ENCODE measurements around the gene RFWD3. TPM values are rescaled to one million over a fixed set of nuclear protein-coding genes. Genes with fewer than 3 reads are reported as not detected.
A peak's percentile ranks its signal among the peaks of the same experiment; 100 is the strongest.

The RFWD3 gene
- total and polyA plus RNA-seq, 2 of the 13 experiments (the other 11 are each of a cell fraction or from before 2014, with no cell fraction given) = 23.4 to 62.6 TPM

DNA sequence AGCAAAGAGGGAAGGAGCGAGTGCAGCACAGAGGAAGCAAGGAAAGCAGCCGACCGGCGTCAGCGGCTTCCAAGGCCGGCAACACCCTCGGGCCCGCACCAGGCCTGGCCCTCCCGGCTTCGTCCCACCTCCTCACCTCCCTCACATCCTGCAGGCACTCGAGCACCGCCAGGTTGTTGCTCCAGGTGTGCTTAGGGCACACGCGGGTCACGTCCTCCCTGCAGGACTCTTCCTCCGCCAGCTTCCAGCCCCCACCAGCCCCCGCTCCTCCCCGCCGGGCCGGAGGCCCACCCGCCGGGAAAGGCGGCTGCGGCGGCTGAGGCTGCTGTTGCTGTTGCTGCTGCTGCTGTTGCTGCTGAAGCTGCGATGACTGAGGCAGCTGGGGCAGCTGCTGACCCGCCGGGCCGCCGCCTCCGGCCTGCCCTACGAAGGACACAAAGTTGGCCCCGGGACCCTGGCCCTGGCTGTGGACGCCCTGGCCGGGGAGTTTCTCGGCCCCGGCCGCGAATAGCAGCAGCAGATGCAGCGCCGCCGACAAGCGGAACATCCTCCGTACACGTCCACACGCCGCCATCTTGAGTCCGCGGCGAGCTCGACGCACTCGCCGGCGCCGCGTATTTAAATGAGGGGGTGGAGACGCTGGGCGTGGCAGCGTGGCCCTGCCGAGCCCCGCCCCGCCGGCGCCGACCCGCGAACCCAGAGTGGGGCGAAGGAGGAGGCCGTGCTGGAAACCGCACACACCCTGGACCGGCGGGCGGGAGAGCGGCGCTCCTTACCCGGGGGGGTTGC is 60.0 kb downstream of the RFWD3 start, which contains the start of gene GLG1 (continued):
- TF ChIP-seq ZNF281 (CRISPR knock-in tag; IDR thresholded peaks at IDR 0.05; ENCODE audit: borderline replicate concordance) (no peak), HMG20B (CRISPR knock-in tag; conservative IDR thresholded peaks at IDR 0.05) (no peak), ZNF878 (CRISPR knock-in tag; IDR thresholded peaks at IDR 0.05) (peak; percentile 85), HNF1A (IDR thresholded peaks at IDR 0.05; ENCODE audit: low read depth) (no peak), HNF1A (CRISPR knock-in tag; IDR thresholded peaks at IDR 0.05; ENCODE audit: borderline replicate concordance) (peak; percentile 75), TEAD3 (CRISPR knock-in tag; optimal IDR thresholded peaks at IDR 0.05; ENCODE audit: borderline replicate concordance) (peak; percentile 57), ZBTB20 (CRISPR knock-in tag; IDR thresholded peaks at IDR 0.05; ENCODE audit: borderline replicate concordance, low read depth) (peak; percentile 75), CREB1 (IDR thresholded peaks at IDR 0.05) (peak; percentile 63), CREB1 (CRISPR knock-in tag; IDR thresholded peaks at IDR 0.05) (no peak), ZFP36L2 (CRISPR knock-in tag; IDR thresholded peaks at IDR 0.05) (no peak), ETV6 (CRISPR knock-in tag; conservative IDR thresholded peaks at IDR 0.05) (peak; percentile 89), ZNF234 (CRISPR knock-in tag; conservative IDR thresholded peaks at IDR 0.05) (peak; percentile 89; the same call in 1 of the 2 replicates), NFYB (CRISPR knock-in tag; IDR thresholded peaks at IDR 0.05) (peak; percentile 23; the same call in 1 of the 2 replicates), HNF4G (IDR thresholded peaks at IDR 0.05; ENCODE audit: borderline replicate concordance, low read depth, low read length) (no peak), HNF4G (CRISPR knock-in tag; IDR thresholded peaks at IDR 0.05; ENCODE audit: borderline replicate concordance, low read depth) (0 out of 2 replicates have a peak, but pooled peaks have one; percentile 18), MTA3 (CRISPR knock-in tag; IDR thresholded peaks at IDR 0.05) (no peak), FOXK1 (CRISPR knock-in tag; IDR thresholded peaks at IDR 0.05; ENCODE audit: borderline replicate concordance, low read depth) (peak; percentile 79)
- TF ChIP-seq, protein P1, sequence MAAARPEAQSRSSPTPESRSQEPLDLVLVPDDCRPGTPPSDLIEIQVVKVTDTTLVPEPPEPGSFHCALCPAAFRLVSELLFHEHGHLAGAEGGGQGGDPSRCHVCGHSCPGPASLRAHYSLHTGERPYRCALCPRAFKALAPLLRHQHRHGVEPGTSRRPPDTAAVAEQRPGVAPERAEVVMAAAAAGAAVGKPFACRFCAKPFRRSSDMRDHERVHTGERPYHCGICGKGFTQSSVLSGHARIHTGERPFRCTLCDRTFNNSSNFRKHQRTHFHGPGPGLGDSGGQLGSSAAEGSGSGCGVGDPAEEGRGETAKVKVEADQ (CRISPR knock-in tag; IDR thresholded peaks at IDR 0.05; ENCODE audit: borderline replicate concordance) = no peak
- TF ChIP-seq, protein P2, sequence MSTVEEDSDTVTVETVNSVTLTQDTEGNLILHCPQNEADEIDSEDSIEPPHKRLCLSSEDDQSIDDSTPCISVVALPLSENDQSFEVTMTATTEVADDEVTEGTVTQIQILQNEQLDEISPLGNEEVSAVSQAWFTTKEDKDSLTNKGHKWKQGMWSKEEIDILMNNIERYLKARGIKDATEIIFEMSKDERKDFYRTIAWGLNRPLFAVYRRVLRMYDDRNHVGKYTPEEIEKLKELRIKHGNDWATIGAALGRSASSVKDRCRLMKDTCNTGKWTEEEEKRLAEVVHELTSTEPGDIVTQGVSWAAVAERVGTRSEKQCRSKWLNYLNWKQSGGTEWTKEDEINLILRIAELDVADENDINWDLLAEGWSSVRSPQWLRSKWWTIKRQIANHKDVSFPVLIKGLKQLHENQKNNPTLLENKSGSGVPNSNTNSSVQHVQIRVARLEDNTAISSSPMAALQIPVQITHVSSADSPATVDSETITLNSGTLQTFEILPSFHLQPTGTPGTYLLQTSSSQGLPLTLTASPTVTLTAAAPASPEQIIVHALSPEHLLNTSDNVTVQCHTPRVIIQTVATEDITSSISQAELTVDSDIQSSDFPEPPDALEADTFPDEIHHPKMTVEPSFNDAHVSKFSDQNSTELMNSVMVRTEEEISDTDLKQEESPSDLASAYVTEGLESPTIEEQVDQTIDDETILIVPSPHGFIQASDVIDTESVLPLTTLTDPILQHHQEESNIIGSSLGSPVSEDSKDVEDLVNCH (CRISPR knock-in tag; IDR thresholded peaks at IDR 0.05) = peak; percentile 71; the same call in 1 of the 2 replicates

Data from HepG2 (cell line).